SU-DHL-6 (cell line): ENCODE results near the gene PLEKHA6.
A peak's percentile ranks its signal among the peaks of the same experiment; 100 is the strongest.

Source experiments
- H2AFZ ChIP-seq: fragments of 200-600 bp; sonication (generic); 2 replicates; pipeline ENCODE4 v1.6.1; 2014; ENCODE audit warnings: low read depth, mild to moderate bottlenecking, moderate library complexity, mixed read lengths, antibody characterized with exemption, low read length; ENCODE audit not compliant: severe bottlenecking
- H3F3A ChIP-seq: fragments of 200-600 bp; shearing (Covaris generic); 2 replicates; pipeline ENCODE4 v1.6.0; 2016; ENCODE audit warnings: antibody characterized with exemption, mild to moderate bottlenecking; ENCODE audit not compliant: insufficient read depth
- H3K27ac ChIP-seq: fragments of 200-600 bp; sonication (generic); 2 replicates; pipeline ENCODE4 v1.5.1; 2016; ENCODE audit warnings: low read depth, mild to moderate bottlenecking, low read length, moderate library complexity, mixed read lengths
- H3K27me3 ChIP-seq: fragments of 200-600 bp; sonication (generic), shearing (Covaris generic); 2 replicates; pipeline ENCODE4 v1.6.0; 2014; ENCODE audit warnings: mild to moderate bottlenecking, low read length
- H3K36me3 ChIP-seq: fragments of 200-600 bp; sonication (generic); 2 replicates; pipeline ENCODE4 v1.6.1; 2014; ENCODE audit warnings: mild to moderate bottlenecking, low read length, mixed read lengths
- H3K4me2 ChIP-seq: fragments of 300-600, 200-600 bp; shearing (Covaris generic), sonication (generic); 2 replicates; pipeline ENCODE4 v1.6.0; 2014; ENCODE audit warnings: low read length, low read depth, mild to moderate bottlenecking; ENCODE audit not compliant: poor library complexity, severe bottlenecking
- H3K4me3 ChIP-seq: fragments of 200-600 bp; sonication (generic); 2 replicates; pipeline ENCODE4 v1.5.1; 2014; ENCODE audit warnings: antibody characterized with exemption, low read length, mild to moderate bottlenecking, mixed read lengths; ENCODE audit not compliant: insufficient read depth, poor library complexity, severe bottlenecking
- H3K79me2 ChIP-seq: fragments of 200-600 bp; sonication (generic); 2 replicates; pipeline ENCODE4 v1.6.1; 2014; ENCODE audit warnings: mild to moderate bottlenecking, low read length, moderate library complexity; ENCODE audit not compliant: insufficient read depth
- H3K9ac ChIP-seq: fragments of 200-600 bp; sonication (generic); 2 replicates; pipeline ENCODE4 v1.7.0; 2014; ENCODE audit warnings: mild to moderate bottlenecking, low read length
- H3K9me2 ChIP-seq: fragments of 200-600 bp; sonication (generic); replicated peaks from 2 replicates; pipeline ENCODE4 v1.6.1; 2014; ENCODE audit warnings: low read length; ENCODE audit not compliant: insufficient read depth
- H3K9me3 ChIP-seq: fragments of 200-600 bp; sonication (generic); 2 replicates; pipeline ENCODE4 v1.6.1; 2014; ENCODE audit warnings: low read length, mixed read lengths; ENCODE audit not compliant: insufficient read depth
- H4K20me1 ChIP-seq: fragments of 200-600 bp; sonication (generic); 2 replicates; pipeline ENCODE4 v1.6.1; 2014; ENCODE audit warnings: low read depth, mild to moderate bottlenecking, antibody characterized with exemption, low read length, moderate library complexity, mixed read lengths
- CTCF ChIP-seq: fragments of 200-600 bp; sonication (generic); IDR thresholded peaks from one replicate; pipeline ENCODE4 v1.5.1; 2017; ENCODE audit warnings: antibody characterized with exemption, mild to moderate bottlenecking, low read length, moderate library complexity; ENCODE audit not compliant: insufficient read depth, poor library complexity, severe bottlenecking
- EZH2phosphoT487 ChIP-seq: fragments of 200-600 bp; sonication (generic), shearing (Covaris generic); conservative IDR thresholded peaks from 2 replicates; pipeline ENCODE4 v1.6.1; 2018; ENCODE audit warnings: mild to moderate bottlenecking, antibody characterized with exemption, low read length, moderate library complexity, mixed read lengths

Gene PLEKHA6

GRCh38 chr1:204405988-204406387 is 46.3 kb upstream of the PLEKHA6 start:
- Histone ChIP-seq H3K36me3 (peaks cover 60% of the 10 kb centered on the region), H3K9me2 (no peaks in the 10 kb centered on the region), H3K79me2 (peaks cover 82% of the 10 kb centered on the region), H4K20me1 (peaks cover 75% of the 10 kb centered on the region), H2AFZ (no peak overlapping the region), H3F3A (peaks cover 23% of the 10 kb centered on the region; the same call in 1 of the 2 replicates), H3K27me3 (no peaks in the 10 kb centered on the region), H3K27ac (no peak overlapping the region), H3K9ac (no peak overlapping the region), H3K4me2 (peak overlapping the region; percentile 88), H3K4me3 (peak overlapping the region; percentile 92), H3K9me3 (no peaks in the 10 kb centered on the region)
- TF ChIP-seq CTCF, result no peak
- TF ChIP-seq EZH2phosphoT487, result no peak

GRCh38 chr1:204404629-204405028 is 44.9 kb upstream of the PLEKHA6 start:
- H3K27me3 ChIP-seq, result no peaks in the 10 kb centered on the region
- H3K9me2 ChIP-seq, result no peaks in the 10 kb centered on the region
- H3K9ac ChIP-seq, result no peak overlapping the region
- H3K4me3 ChIP-seq, result no peak overlapping the region
- TF ChIP-seq EZH2phosphoT487, result no peak
- TF ChIP-seq CTCF, result no peak
- H3F3A ChIP-seq, result peaks cover 26% of the 10 kb centered on the region; the same call in 1 of the 2 replicates
- H3K4me2 ChIP-seq, result peak overlapping the region; percentile 88
- peaks cover 63% of the 10 kb centered on the region for H4K20me1 ChIP-seq
- H3K36me3 ChIP-seq, result peaks cover 63% of the 10 kb centered on the region
- H2AFZ ChIP-seq, result no peak overlapping the region
- no peaks in the 10 kb centered on the region for H3K9me3 ChIP-seq
- peaks cover 69% of the 10 kb centered on the region for H3K79me2 ChIP-seq
- no peak overlapping the region for H3K27ac ChIP-seq

GRCh38 chr1:204402391-204402790 is 42.7 kb upstream of the PLEKHA6 start:
- H3K9me3 ChIP-seq, result no peaks in the 10 kb centered on the region
- H3K79me2 ChIP-seq, result peaks cover 46% of the 10 kb centered on the region
- H3K27ac ChIP-seq, result no peak overlapping the region
- TF ChIP-seq CTCF, result no peak
- TF ChIP-seq EZH2phosphoT487, result no peak
- peaks cover 50% of the 10 kb centered on the region for H3K36me3 ChIP-seq
- peaks cover 29% of the 10 kb centered on the region; the same call in 1 of the 2 replicates for H3F3A ChIP-seq
- H3K27me3 ChIP-seq, result no peaks in the 10 kb centered on the region
- H4K20me1 ChIP-seq, result peaks cover 40% of the 10 kb centered on the region
- no peak overlapping the region for H2AFZ ChIP-seq
- no peak overlapping the region for H3K9ac ChIP-seq
- no peak overlapping the region for H3K4me3 ChIP-seq
- H3K4me2 ChIP-seq, result no peak overlapping the region
- H3K9me2 ChIP-seq, result no peaks in the 10 kb centered on the region
